GM06990 (cell line): ENCODE measurements around the gene ZNF792.
"Not testable (repeated sequence)": the region's sequence is repeated elsewhere in the genome, so short reads cannot be mapped to it uniquely, and the experiment has no call there.

Experiments used
- DNase-seq: peaks from one replicate; pipeline ENCODE4 v3.0.0-alpha.2; 2011; ENCODE audit not compliant: insufficient read length; ENCODE audit errors: extremely low read depth
- H3K27me3 ChIP-seq: replicated peaks from 2 replicates; pipeline ENCODE4 v1.6.0; 2011; ENCODE audit warnings: low read length; ENCODE audit not compliant: control insufficient read depth, insufficient read depth
- H3K36me3 ChIP-seq: 2 replicates; pipeline ENCODE4 v1.5.1; 2011; ENCODE audit warnings: low read length; ENCODE audit not compliant: control insufficient read depth, insufficient read depth
- H3K4me3 ChIP-seq: replicated peaks from 2 replicates; pipeline ENCODE4 v1.5.1; 2011; ENCODE audit warnings: low read depth, mild to moderate bottlenecking, control low read depth, low read length
- CTCF ChIP-seq: IDR thresholded peaks from 2 replicates; pipeline ENCODE4 v1.5.1; 2011; ENCODE audit warnings: low read length, control low read depth, mild to moderate bottlenecking, inconsistent platforms; ENCODE audit not compliant: insufficient read depth, poor library complexity, severe bottlenecking

ZNF792 gene

GRCh38 chr19:34969721-34970120 lies 5.7 kb upstream of the ZNF792 start:
- TF ChIP-seq CTCF = no peak
- H3K36me3 ChIP-seq = no peaks in the 10 kb centered on the region
- no peak for DNase-seq
- H3K27me3 ChIP-seq = no peaks in the 10 kb centered on the region
- H3K4me3 ChIP-seq = no peak overlapping the region

- H3K27me3 ChIP-seq = no peaks in the 10 kb centered on the region
- no peak for TF ChIP-seq CTCF
- no peak overlapping the region for H3K4me3 ChIP-seq
- no peak for DNase-seq
- no peaks in the 10 kb centered on the region for H3K36me3 ChIP-seq
These were observed 3.5 kb upstream of the ZNF792 start for GRCh38 chr19:34967551-34967950.

GRCh38 chr19:34965505-34965904 lies 1.5 kb upstream of the ZNF792 start:
- H3K36me3 ChIP-seq, DNase-seq, H3K27me3 ChIP-seq, H3K4me3 ChIP-seq: not testable (repeated sequence)

- TF ChIP-seq CTCF = no peak
- Histone ChIP-seq H3K36me3 (peaks cover 8% of the 10 kb centered on the region), H3K27me3 (no peaks in the 10 kb centered on the region), H3K4me3 (no peak overlapping the region)
- no peak for DNase-seq
These were observed 569 bp upstream of the ZNF792 start for GRCh38 chr19:34964598-34964997.

GRCh38 chr19:34962687-34963572 lies 1.1 kb downstream of the ZNF792 start:
- H3K4me3 ChIP-seq = peak overlapping the region; percentile 85
- peaks cover 21% of the 10 kb centered on the region for H3K36me3 ChIP-seq
- TF ChIP-seq CTCF = no peak
- H3K27me3 ChIP-seq = no peaks in the 10 kb centered on the region
- no peak for DNase-seq

- no peaks in the 10 kb centered on the region for H3K27me3 ChIP-seq
- no peak for DNase-seq
- peaks cover 22% of the 10 kb centered on the region for H3K36me3 ChIP-seq
- TF ChIP-seq CTCF = no peak
- peak overlapping the region; percentile 85; the same call in 1 of the 2 replicates for H3K4me3 ChIP-seq
These were observed 2.0 kb downstream of the ZNF792 start for GRCh38 chr19:34961775-34962686.
